Measurements from ENCODE around the gene SRGAP1. TPM values are rescaled to one million over a fixed set of nuclear protein-coding genes. Genes with fewer than 3 reads are reported as not detected.

Gene SRGAP1
- total and polyA plus RNA-seq, 7 donors, result 0.23 to 5.1 (median 1.5) TPM

- Histone ChIP-seq H3K36me3 (ENCODE audit: insufficient read depth in 1 of 2, low read depth in 1 of 2) (no peaks in the 10 kb centered on the region), H3K4me1 (no peaks in the 10 kb centered on the region), H3K27ac (no peak overlapping the region), H3K9me3 (no peaks in the 10 kb centered on the region), H3K27me3 (ENCODE audit: insufficient read depth in 3 of 3, low read length in 2 of 3) (no peaks in the 10 kb centered on the region), H3K4me3 (no peak overlapping the region)
- WGBS, 3 donors, result 95 to 96% (median 96%) methylated on average over 4 of the region's 4 CpGs
- TF ChIP-seq, protein P1, sequence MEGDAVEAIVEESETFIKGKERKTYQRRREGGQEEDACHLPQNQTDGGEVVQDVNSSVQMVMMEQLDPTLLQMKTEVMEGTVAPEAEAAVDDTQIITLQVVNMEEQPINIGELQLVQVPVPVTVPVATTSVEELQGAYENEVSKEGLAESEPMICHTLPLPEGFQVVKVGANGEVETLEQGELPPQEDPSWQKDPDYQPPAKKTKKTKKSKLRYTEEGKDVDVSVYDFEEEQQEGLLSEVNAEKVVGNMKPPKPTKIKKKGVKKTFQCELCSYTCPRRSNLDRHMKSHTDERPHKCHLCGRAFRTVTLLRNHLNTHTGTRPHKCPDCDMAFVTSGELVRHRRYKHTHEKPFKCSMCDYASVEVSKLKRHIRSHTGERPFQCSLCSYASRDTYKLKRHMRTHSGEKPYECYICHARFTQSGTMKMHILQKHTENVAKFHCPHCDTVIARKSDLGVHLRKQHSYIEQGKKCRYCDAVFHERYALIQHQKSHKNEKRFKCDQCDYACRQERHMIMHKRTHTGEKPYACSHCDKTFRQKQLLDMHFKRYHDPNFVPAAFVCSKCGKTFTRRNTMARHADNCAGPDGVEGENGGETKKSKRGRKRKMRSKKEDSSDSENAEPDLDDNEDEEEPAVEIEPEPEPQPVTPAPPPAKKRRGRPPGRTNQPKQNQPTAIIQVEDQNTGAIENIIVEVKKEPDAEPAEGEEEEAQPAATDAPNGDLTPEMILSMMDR (IDR thresholded peaks at IDR 0.05), result no peak
- intact Hi-C loops (cut with DNase I), result no loop called here
- DNase-seq (no peak), ATAC-seq (no peak)
These were observed 132.4 kb downstream of the SRGAP1 start for GRCh38 chr12:63976902-63977395.

GRCh38 chr12:63977441-63977840 lies 132.9 kb downstream of the SRGAP1 start:
- DNase-seq (no peak), ATAC-seq (no peak)
- H3K4me3 ChIP-seq, result no peak overlapping the region
- no peak overlapping the region for H3K27ac ChIP-seq
- TF ChIP-seq, protein P1 (IDR thresholded peaks at IDR 0.05), result no peak
- no peaks in the 10 kb centered on the region for H3K36me3 ChIP-seq (ENCODE audit: insufficient read depth in 1 of 2, low read depth in 1 of 2)
- no peaks in the 10 kb centered on the region for H3K9me3 ChIP-seq
- 67 to 73% (median 72%) methylated on average over 4 of the region's 4 CpGs for WGBS, 3 donors
- H3K4me1 ChIP-seq, result no peaks in the 10 kb centered on the region
- H3K27me3 ChIP-seq (ENCODE audit: insufficient read depth in 3 of 3, low read length in 2 of 3), result no peaks in the 10 kb centered on the region
- intact Hi-C loops (cut with DNase I), result no loop called here

DNA sequence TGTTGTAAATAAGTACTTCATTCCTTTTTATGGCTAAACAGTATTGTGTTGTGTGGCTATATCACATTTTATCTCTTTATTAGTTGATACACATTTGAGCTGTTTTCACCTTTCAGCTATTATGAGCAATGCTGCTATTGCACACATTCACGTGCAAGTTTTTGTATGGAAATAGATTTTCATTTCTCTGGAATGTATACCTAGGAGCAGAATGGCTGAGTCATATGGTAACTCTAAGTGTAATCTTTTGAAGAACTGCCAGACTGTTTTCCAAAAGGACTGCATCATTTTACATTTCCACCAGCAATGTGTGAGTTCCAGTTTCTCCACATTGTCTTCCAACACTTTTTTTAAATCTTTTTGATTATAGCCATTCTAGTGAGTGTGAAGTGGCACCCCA lies 134.0 kb downstream of the SRGAP1 start:
- intact Hi-C loops (cut with DNase I), result no loop called here
- ATAC-seq (no peak), DNase-seq (no peak)
- no peaks in the 10 kb centered on the region for H3K36me3 ChIP-seq (ENCODE audit: insufficient read depth in 1 of 2, low read depth in 1 of 2)
- TF ChIP-seq, protein P1 (IDR thresholded peaks at IDR 0.05), result no peak
- no peak overlapping the region for H3K27ac ChIP-seq
- 85 to 87% (median 86%) methylated on average over 1 of the region's 1 CpG for WGBS, 3 donors
- no peaks in the 10 kb centered on the region for H3K27me3 ChIP-seq (ENCODE audit: insufficient read depth in 3 of 3, low read length in 2 of 3)
- H3K9me3 ChIP-seq, result no peaks in the 10 kb centered on the region
- H3K4me3 ChIP-seq, result no peak overlapping the region
- H3K4me1 ChIP-seq, result no peaks in the 10 kb centered on the region

- 86 to 99% (median 93%) methylated on average over 4 of the region's 4 CpGs for WGBS, 3 donors
- Histone ChIP-seq H3K27me3 (ENCODE audit: insufficient read depth in 3 of 3, low read length in 2 of 3) (no peaks in the 10 kb centered on the region), H3K4me3 (no peak overlapping the region), H3K4me1 (no peaks in the 10 kb centered on the region), H3K27ac (no peak overlapping the region), H3K9me3 (no peaks in the 10 kb centered on the region), H3K36me3 (ENCODE audit: insufficient read depth in 1 of 2, low read depth in 1 of 2) (no peaks in the 10 kb centered on the region)
- intact Hi-C loops (cut with DNase I), result no loop called here
- DNase-seq (no peak), ATAC-seq (no peak)
- TF ChIP-seq, protein P1 (IDR thresholded peaks at IDR 0.05), result no peak
These were observed 135.7 kb downstream of the SRGAP1 start for GRCh38 chr12:63980211-63980610.

GRCh38 chr12:63981343-63981742 lies 136.8 kb downstream of the SRGAP1 start:
- TF ChIP-seq, protein P1 (IDR thresholded peaks at IDR 0.05), result no peak
- 67 to 72% (median 68%) methylated on average over 2 of the region's 2 CpGs for WGBS, 3 donors
- intact Hi-C loops (cut with DNase I), result no loop called here

More at GRCh38 chr12:63981343-63981742, 136.8 kb downstream of the SRGAP1 start:
- Histone ChIP-seq H3K36me3 (ENCODE audit: insufficient read depth in 1 of 2, low read depth in 1 of 2) (no peaks in the 10 kb centered on the region), H3K27me3 (ENCODE audit: insufficient read depth in 3 of 3, low read length in 2 of 3) (no peaks in the 10 kb centered on the region), H3K4me3 (no peak overlapping the region), H3K27ac (no peak overlapping the region), H3K4me1 (no peaks in the 10 kb centered on the region), H3K9me3 (no peaks in the 10 kb centered on the region)
- DNase-seq (no peak), ATAC-seq (no peak)
